GM19395 (cell line): Measurements from ENCODE around the gene XKR8.

Source experiments
- ATAC-seq: cut with Tn5 transposase; IDR thresholded peaks from one replicate; pipeline ENCODE4 v1.9.1; 2021; ENCODE audit warnings: mild to moderate bottlenecking, moderate library complexity; ENCODE audit not compliant: unreplicated experiment

Gene XKR8

GRCh38 chr1:27959792-27960603, at the start of gene XKR8:
Gene XKR8, plus strand, starts transcription at chr1:27959973. Its CDS starts 97 bp downstream, at chr1:27960070.
- peak; percentile 80 for ATAC-seq

- ATAC-seq = no peak
Observed at GRCh38 chr1:27912429-27912828, 47.3 kb upstream of the XKR8 start.

GRCh38 chr1:27915082-27915575, 44.6 kb upstream of the XKR8 start:
- ATAC-seq = peak; percentile 18

- no peak for ATAC-seq
Observed at GRCh38 chr1:27922272-27922671, 37.5 kb upstream of the XKR8 start.

- no peak for ATAC-seq
Observed at GRCh38 chr1:27928216-27928954, 31.4 kb upstream of the XKR8 start.

GRCh38 chr1:27931184-27931583, 28.6 kb upstream of the XKR8 start:
- ATAC-seq = no peak

GRCh38 chr1:27931759-27932158, 28.0 kb upstream of the XKR8 start:
- no peak for ATAC-seq

- ATAC-seq = no peak
Observed at GRCh38 chr1:27934818-27935549, 24.8 kb upstream of the XKR8 start, which contains the start of gene SMPDL3B. Gene SMPDL3B, plus strand, starts transcription at chr1:27935000. Its CDS starts 184 bp downstream, at chr1:27935184.

- no peak for ATAC-seq
Observed at GRCh38 chr1:27935721-27936120, 24.1 kb upstream of the XKR8 start.

GRCh38 chr1:27936370-27936769, 23.4 kb upstream of the XKR8 start:
- no peak for ATAC-seq

GRCh38 chr1:27937524-27937836, 22.3 kb upstream of the XKR8 start:
- no peak for ATAC-seq

GRCh38 chr1:27938488-27938887, 21.3 kb upstream of the XKR8 start:
- ATAC-seq = no peak

- no peak for ATAC-seq
Observed at GRCh38 chr1:27940297-27940696, 19.5 kb upstream of the XKR8 start.

- no peak for ATAC-seq
Observed at GRCh38 chr1:27940870-27941560, 18.8 kb upstream of the XKR8 start.

- ATAC-seq = no peak
Observed at GRCh38 chr1:27941671-27942540, 17.9 kb upstream of the XKR8 start.

- no peak for ATAC-seq
Observed at GRCh38 chr1:27945020-27945419, 14.8 kb upstream of the XKR8 start.

- ATAC-seq = no peak
Observed at GRCh38 chr1:27949027-27949426, 10.7 kb upstream of the XKR8 start.

GRCh38 chr1:27951396-27951795, 8.4 kb upstream of the XKR8 start:
- no peak for ATAC-seq

GRCh38 chr1:27952147-27952546, 7.6 kb upstream of the XKR8 start:
- ATAC-seq = no peak

- ATAC-seq = no peak
Observed at GRCh38 chr1:27954186-27954585, 5.6 kb upstream of the XKR8 start.
